OCI-LY1 (cell line): ENCODE data around the gene SETDB2.

Source experiments
- CTCF ChIP-seq: fragments of 200-600 bp; sonication (generic), shearing (Covaris generic); IDR thresholded peaks from 2 replicates; pipeline ENCODE4 v1.5.1; 2017; ENCODE audit warnings: mild to moderate bottlenecking, antibody characterized with exemption, low read length, moderate library complexity, mixed read lengths
- EZH2 ChIP-seq: fragments of 200-600 bp; sonication (generic), shearing (Covaris generic); IDR thresholded peaks from 2 replicates; pipeline ENCODE4 v1.8.0; 2017; ENCODE audit warnings: borderline replicate concordance, mixed run types, mild to moderate bottlenecking, antibody characterized with exemption, low read length, moderate library complexity, mixed read lengths

GRCh38 chr13:49536144-49536873, 92.2 kb downstream of the SETDB2 start:
- TF ChIP-seq CTCF (no peak), EZH2 (no peak)
